ENCODE data around the gene ZNF138.

ZNF138 gene

DNA sequence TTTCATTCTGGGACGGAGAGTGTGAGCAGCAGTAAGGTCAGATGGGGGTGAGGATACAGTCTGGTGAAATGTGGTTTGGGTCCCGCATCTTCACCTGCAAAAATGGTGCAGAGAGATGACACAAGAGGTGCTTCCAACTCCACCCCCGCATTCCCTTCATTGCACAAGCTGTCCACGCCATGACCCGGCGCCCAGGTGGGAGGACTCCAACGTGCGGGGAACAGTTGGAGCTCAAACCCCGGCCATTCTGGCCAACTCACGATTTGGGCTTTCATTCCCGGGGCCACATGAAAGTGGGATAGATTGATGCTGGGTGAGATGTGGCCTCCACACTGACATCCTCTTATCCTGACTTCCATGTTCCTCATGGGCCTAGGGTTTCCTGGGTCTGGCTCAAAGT lies 74.3 kb downstream of the ZNF138 start:
- 0 out of 2 replicates have a peak, but pooled peaks cover 1% of the 10 kb centered on the region for H3K9me3 ChIP-seq (ENCODE audit: insufficient read depth, low read depth, low read length)
- no peaks in the 10 kb centered on the region for H3K27me3 ChIP-seq (ENCODE audit: insufficient read depth, low read length)
- H3K4me3 ChIP-seq (ENCODE audit: low read length) = no peak overlapping the region
- WGBS = 89% methylated on average over 10 of the region's 11 CpGs
- no peak overlapping the region for H3K27ac ChIP-seq (ENCODE audit: low read depth, low read length)
- H3K36me3 ChIP-seq (ENCODE audit: insufficient read depth, low read length) = no peaks in the 10 kb centered on the region
- no peaks in the 10 kb centered on the region for H3K4me1 ChIP-seq (ENCODE audit: insufficient read depth, low read length)
- H3K9ac ChIP-seq (ENCODE audit: low read depth, low read length) = no peak overlapping the region

DNA sequence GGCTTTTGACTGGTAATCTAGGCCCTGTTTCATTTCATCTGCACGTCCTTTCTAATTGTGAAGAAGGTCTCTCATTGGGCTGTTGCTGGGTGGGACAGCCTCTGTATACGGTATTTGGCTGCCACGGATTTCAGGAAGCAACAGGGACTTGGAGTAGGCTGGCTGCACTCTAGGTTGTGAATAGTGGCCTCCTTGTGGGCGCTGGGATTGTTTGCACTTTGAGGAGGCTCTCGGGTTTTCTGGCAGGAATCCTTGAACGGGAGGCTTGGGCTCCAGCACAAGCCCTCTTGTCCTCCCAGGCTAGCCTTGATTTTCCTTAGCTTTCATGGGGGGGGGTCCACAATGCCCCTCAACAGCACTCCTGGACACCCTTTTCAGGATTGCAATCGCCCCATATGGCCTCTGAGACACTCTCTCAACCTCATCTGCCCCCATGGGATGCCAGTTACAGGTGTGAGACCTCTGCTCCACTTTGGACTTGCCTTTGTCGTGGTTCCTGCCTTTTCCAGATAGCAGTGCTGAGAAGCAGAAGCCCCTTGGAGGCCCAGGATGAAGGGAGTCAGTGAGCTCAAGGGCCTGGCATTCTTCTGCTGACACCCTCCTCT lies 75.0 kb downstream of the ZNF138 start:
- Histone ChIP-seq H3K27me3 (ENCODE audit: insufficient read depth, low read length) (no peaks in the 10 kb centered on the region), H3K4me3 (ENCODE audit: low read length) (no peak overlapping the region), H3K36me3 (ENCODE audit: insufficient read depth, low read length) (no peaks in the 10 kb centered on the region), H3K9me3 (ENCODE audit: insufficient read depth, low read depth, low read length) (no peaks in the 10 kb centered on the region), H3K27ac (ENCODE audit: low read depth, low read length) (no peak overlapping the region), H3K9ac (ENCODE audit: low read depth, low read length) (no peak overlapping the region), H3K4me1 (ENCODE audit: insufficient read depth, low read length) (no peaks in the 10 kb centered on the region)
- 71% methylated on average over 8 of the region's 8 CpGs for WGBS

DNA sequence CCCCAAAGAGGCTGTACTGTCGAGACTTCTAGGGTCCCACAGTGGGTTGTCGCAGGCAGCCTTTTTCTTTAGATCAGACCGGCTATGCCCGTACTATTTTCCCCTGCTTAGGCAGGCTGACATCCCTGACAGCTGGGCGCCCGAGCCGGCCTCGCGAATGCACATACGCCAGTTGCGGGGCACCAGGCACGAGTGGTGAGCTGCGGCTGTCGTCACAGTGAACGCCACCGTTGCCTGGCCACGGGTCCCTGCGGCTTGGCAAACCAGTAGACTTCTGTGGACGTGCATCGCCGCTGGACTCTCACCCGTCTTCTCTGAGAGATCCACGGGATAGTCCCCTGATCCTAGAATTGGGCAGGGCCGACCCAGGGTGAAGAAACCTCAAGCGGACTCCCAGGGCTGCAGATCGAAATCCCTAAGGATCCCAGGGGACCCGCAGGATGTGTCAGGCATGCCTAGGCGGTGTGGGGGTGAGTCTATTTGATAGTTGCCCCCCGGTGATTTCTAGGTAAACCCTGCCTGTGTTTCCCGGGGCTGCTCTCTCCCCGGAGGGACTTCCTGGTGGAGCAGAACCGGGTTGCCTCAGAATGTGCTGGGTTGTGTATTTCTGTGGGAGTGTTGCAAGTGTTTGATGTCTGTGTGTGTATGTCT lies 75.8 kb downstream of the ZNF138 start:
- no peaks in the 10 kb centered on the region for H3K27me3 ChIP-seq (ENCODE audit: insufficient read depth, low read length)
- H3K4me3 ChIP-seq (ENCODE audit: low read length) = no peak overlapping the region
- H3K4me1 ChIP-seq (ENCODE audit: insufficient read depth, low read length) = no peaks in the 10 kb centered on the region
- no peak overlapping the region for H3K27ac ChIP-seq (ENCODE audit: low read depth, low read length)
- WGBS = 92% methylated on average over 32 of the region's 32 CpGs
- H3K9ac ChIP-seq (ENCODE audit: low read depth, low read length) = no peak overlapping the region
- H3K36me3 ChIP-seq (ENCODE audit: insufficient read depth, low read length) = no peaks in the 10 kb centered on the region
- H3K9me3 ChIP-seq (ENCODE audit: insufficient read depth, low read depth, low read length) = no peaks in the 10 kb centered on the region

DNA sequence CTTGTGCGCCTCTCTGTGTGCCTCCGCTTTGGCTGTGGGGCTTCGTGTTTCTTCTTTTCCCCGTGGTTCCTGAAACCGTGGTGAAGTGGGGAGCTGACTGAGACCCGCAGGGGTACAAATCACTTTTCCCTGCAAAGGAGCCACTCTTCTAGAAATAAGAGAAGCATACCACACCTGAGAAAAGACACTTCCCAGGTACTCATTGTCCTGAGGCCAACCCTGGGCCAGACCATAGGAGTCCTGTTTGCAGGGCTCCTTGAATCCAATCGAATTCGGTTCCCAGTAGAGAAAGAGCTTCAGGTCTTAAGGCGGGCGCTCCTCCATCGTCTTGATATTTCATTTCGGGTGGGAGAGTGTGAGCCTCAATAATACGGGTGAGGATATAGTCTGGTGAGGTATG lies 76.4 kb downstream of the ZNF138 start:
- Histone ChIP-seq H3K27me3 (ENCODE audit: insufficient read depth, low read length) (no peaks in the 10 kb centered on the region), H3K36me3 (ENCODE audit: insufficient read depth, low read length) (no peaks in the 10 kb centered on the region), H3K4me3 (ENCODE audit: low read length) (no peak overlapping the region), H3K27ac (ENCODE audit: low read depth, low read length) (no peak overlapping the region), H3K9me3 (ENCODE audit: insufficient read depth, low read depth, low read length) (no peaks in the 10 kb centered on the region), H3K4me1 (ENCODE audit: insufficient read depth, low read length) (no peaks in the 10 kb centered on the region), H3K9ac (ENCODE audit: low read depth, low read length) (no peak overlapping the region)
- 92% methylated on average over 13 of the region's 13 CpGs for WGBS

DNA sequence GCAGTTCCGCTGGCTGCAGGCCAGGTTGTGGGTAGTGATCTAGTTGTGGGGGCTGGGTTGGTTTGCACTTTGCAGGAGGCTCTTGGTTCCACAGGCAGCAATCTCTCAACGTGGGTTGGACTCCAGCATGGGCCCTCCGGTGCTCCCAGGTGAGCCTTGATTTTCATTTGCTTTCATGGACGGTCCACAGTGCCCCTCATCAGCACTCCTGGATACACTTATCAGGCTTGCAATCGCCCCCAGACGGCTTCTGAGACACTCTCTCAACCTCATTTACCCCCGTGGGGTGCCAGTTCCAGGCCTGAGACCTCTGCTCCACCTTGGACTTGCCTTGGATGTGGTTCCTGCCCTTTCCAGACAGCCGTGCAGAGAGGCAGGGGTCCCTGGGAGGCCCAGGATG lies 77.5 kb downstream of the ZNF138 start:
- no peak overlapping the region for H3K4me3 ChIP-seq (ENCODE audit: low read length)
- H3K36me3 ChIP-seq (ENCODE audit: insufficient read depth, low read length) = no peaks in the 10 kb centered on the region
- H3K4me1 ChIP-seq (ENCODE audit: insufficient read depth, low read length) = no peaks in the 10 kb centered on the region
- H3K27me3 ChIP-seq (ENCODE audit: insufficient read depth, low read length) = peaks cover 10% of the 10 kb centered on the region
- H3K27ac ChIP-seq (ENCODE audit: low read depth, low read length) = no peak overlapping the region
- no peak overlapping the region for H3K9ac ChIP-seq (ENCODE audit: low read depth, low read length)
- H3K9me3 ChIP-seq (ENCODE audit: insufficient read depth, low read depth, low read length) = no peaks in the 10 kb centered on the region
- 77% methylated on average over 8 of the region's 8 CpGs for WGBS

DNA sequence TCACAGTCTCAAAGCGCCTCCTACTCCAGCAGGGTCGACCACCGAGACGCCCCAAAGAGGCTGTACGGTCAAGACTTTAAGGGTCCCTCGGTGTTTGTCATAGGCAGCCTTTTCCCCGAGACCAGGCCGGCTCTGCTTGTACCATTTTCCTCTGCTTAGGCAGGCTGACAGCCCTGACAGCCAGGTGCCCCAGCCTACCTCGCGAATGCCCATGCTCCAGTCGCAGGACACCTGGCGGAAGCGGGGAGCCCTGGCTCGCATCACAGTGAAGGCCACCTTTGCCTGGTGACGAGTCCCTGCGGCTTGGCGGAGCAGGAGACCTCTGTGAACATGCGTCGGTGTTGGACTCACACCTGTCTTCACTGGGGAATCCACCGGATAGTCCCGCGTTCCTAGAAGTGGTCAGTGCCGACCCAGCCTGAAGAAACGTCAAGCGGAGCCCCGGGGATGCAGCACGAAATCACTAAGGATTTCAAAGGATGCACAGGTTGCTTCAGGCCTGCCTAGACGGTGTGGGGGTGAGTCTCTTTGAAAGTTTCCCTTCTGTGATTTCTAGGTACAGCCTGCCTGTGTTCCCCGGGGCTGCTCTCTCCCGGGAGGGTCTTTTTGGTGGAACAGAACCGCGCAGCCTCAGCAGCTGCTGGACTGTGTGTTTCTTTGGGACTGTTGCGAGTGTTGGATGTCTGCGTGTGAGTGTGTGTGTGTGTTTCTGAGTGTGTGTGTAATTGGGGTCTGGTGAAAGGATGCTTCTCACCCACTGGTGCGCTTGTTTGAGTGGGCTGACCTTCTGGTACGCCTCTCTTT lies 78.3 kb downstream of the ZNF138 start:
- Histone ChIP-seq H3K36me3 (ENCODE audit: insufficient read depth, low read length) (no peaks in the 10 kb centered on the region), H3K27ac (ENCODE audit: low read depth, low read length) (no peak overlapping the region), H3K4me1 (ENCODE audit: insufficient read depth, low read length) (no peaks in the 10 kb centered on the region), H3K9ac (ENCODE audit: low read depth, low read length) (no peak overlapping the region), H3K9me3 (ENCODE audit: insufficient read depth, low read depth, low read length) (no peaks in the 10 kb centered on the region), H3K27me3 (ENCODE audit: insufficient read depth, low read length) (peaks cover 17% of the 10 kb centered on the region), H3K4me3 (ENCODE audit: low read length) (no peak overlapping the region)
- WGBS = 93% methylated on average over 36 of the region's 36 CpGs

DNA sequence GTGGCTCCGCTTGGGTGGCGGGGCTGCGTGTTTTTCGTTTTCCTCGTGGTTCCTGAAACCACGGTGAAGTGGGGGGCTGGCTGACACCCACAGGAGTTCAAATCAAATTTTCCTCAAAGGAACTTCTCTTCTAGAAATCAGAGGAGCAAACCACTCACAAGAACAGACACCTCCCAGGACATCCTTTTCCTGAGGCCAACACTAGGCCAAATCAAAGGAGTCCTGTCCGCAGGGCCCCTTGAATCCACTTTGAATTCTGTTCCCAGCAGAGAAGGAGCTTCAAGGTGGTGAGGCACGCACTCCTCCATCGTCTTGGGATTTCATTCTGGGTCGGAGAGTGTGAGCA lies 78.9 kb downstream of the ZNF138 start:
- no peaks in the 10 kb centered on the region for H3K9me3 ChIP-seq (ENCODE audit: insufficient read depth, low read depth, low read length)
- WGBS = 91% methylated on average over 10 of the region's 10 CpGs

DNA sequence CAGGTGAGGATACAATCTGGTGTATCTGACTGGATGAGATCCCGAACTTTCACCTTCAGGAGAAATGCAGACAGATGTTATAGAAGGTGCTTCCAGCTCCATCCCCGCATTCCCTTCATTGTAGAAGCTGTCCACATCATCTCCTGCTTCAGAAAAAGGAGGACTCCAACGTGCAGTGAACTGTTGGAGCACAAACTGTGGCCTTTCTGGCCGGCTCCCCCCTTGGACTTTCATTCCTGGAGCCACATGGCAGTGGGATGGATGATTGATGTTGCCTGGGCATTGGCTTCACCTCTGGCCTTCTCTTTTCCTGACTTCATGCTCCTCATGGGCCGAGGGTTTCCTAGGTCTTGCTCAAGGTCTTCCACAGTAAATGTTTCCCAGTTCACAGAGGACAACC lies 79.3 kb downstream of the ZNF138 start:
- H3K4me1 ChIP-seq (ENCODE audit: insufficient read depth, low read length) = no peaks in the 10 kb centered on the region
- no peaks in the 10 kb centered on the region for H3K9me3 ChIP-seq (ENCODE audit: insufficient read depth, low read depth, low read length)
- H3K4me3 ChIP-seq (ENCODE audit: low read length) = no peak overlapping the region
- peaks cover 27% of the 10 kb centered on the region for H3K27me3 ChIP-seq (ENCODE audit: insufficient read depth, low read length)
- no peaks in the 10 kb centered on the region for H3K36me3 ChIP-seq (ENCODE audit: insufficient read depth, low read length)
- 75% methylated on average over 5 of the region's 5 CpGs for WGBS
- H3K9ac ChIP-seq (ENCODE audit: low read depth, low read length) = no peak overlapping the region
- no peak overlapping the region for H3K27ac ChIP-seq (ENCODE audit: low read depth, low read length)

More for the DNA sequence above, 78.9 kb downstream of the ZNF138 start:
- Histone ChIP-seq H3K9ac (ENCODE audit: low read depth, low read length) (no peak overlapping the region), H3K27ac (ENCODE audit: low read depth, low read length) (no peak overlapping the region), H3K36me3 (ENCODE audit: insufficient read depth, low read length) (no peaks in the 10 kb centered on the region), H3K4me1 (ENCODE audit: insufficient read depth, low read length) (no peaks in the 10 kb centered on the region), H3K27me3 (ENCODE audit: insufficient read depth, low read length) (peaks cover 23% of the 10 kb centered on the region), H3K4me3 (ENCODE audit: low read length) (no peak overlapping the region)

DNA sequence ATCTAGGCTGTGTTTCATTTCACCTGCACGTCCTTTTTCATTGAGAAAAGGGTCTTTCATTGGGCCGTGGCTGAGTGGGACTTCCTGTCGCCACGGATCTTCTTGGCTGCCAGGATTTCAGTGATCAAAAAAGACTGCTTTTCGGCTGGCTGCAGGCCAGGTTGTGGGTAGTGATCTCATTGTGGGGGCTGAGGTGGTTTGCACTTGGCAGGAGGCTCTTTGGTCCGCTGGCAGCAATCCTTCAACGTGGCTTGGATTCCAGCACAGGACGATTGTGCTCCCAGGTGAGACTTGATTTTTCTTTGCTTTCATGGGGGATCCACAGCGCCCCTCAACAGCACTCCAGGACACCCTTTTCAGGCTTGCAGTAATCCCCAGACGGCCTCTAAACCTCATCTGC lies 79.9 kb downstream of the ZNF138 start:
- WGBS = 80% methylated on average over 10 of the region's 10 CpGs
- Histone ChIP-seq H3K4me1 (ENCODE audit: insufficient read depth, low read length) (no peaks in the 10 kb centered on the region), H3K4me3 (ENCODE audit: low read length) (no peak overlapping the region), H3K9me3 (ENCODE audit: insufficient read depth, low read depth, low read length) (no peaks in the 10 kb centered on the region), H3K9ac (ENCODE audit: low read depth, low read length) (no peak overlapping the region), H3K36me3 (ENCODE audit: insufficient read depth, low read length) (no peaks in the 10 kb centered on the region), H3K27me3 (ENCODE audit: insufficient read depth, low read length) (peaks cover 27% of the 10 kb centered on the region), H3K27ac (ENCODE audit: low read depth, low read length) (no peak overlapping the region)

DNA sequence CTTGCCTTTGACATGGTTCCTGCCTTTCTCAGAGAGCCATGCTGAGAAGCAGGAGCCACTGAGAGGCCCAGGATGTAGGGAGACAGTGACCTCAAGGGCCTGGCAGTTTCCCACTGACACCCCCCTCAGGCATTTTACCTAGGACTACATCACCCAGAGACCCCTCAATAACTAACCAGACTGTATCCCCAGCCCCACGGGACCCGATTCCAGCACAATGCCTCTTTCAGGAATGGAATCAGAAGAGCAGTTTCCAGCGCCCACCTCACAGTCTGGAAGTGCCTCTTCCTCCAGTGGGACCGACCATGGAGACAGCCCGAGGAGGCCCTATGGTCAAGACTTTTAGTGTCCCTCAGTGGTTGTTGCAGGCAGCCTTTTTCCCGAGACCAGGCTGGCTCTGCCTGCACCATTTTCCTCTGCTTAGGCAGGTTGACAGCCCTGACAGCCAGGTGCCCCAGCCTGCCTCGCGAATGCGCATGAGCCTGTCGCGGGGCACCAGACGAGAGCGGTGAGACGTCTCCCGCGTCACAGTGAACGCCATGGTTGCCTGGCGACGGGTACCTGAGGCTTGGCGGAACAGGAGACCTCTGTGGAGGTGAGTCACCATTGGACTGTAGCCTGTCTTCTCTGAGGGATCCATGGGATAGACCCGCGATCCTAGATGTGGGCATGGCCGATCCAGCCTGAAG lies 80.5 kb downstream of the ZNF138 start:
- no peaks in the 10 kb centered on the region for H3K9me3 ChIP-seq (ENCODE audit: insufficient read depth, low read depth, low read length)
- 84% methylated on average over 23 of the region's 23 CpGs for WGBS
- H3K27me3 ChIP-seq (ENCODE audit: insufficient read depth, low read length) = peaks cover 27% of the 10 kb centered on the region
- H3K4me1 ChIP-seq (ENCODE audit: insufficient read depth, low read length) = no peaks in the 10 kb centered on the region
- H3K36me3 ChIP-seq (ENCODE audit: insufficient read depth, low read length) = no peaks in the 10 kb centered on the region
- no peak overlapping the region for H3K9ac ChIP-seq (ENCODE audit: low read depth, low read length)
- H3K27ac ChIP-seq (ENCODE audit: low read depth, low read length) = no peak overlapping the region
- H3K4me3 ChIP-seq (ENCODE audit: low read length) = no peak overlapping the region

DNA sequence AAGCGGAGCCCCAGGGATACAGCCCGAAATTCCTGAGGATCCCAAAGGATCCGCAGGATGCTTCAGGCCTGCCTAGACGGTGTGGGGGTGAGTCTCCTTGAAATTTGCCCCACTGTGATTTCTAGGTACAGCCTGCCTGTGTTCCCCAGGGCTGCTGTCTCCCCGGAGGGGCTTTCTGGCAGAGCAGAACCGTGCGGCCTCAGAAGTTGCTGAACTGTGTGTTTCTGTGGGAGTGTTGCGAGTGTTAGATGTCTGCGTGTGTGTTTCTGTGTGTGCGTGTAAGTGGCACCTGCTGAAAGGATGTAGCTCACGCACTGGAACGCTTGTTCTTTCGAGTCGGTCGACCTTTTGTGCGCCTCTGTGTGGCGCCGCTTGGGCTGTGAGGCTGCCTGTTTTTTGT lies 81.0 kb downstream of the ZNF138 start:
- Histone ChIP-seq H3K9me3 (ENCODE audit: insufficient read depth, low read depth, low read length) (no peaks in the 10 kb centered on the region), H3K36me3 (ENCODE audit: insufficient read depth, low read length) (no peaks in the 10 kb centered on the region), H3K27me3 (ENCODE audit: insufficient read depth, low read length) (peaks cover 27% of the 10 kb centered on the region), H3K27ac (ENCODE audit: low read depth, low read length) (no peak overlapping the region), H3K4me1 (ENCODE audit: insufficient read depth, low read length) (no peaks in the 10 kb centered on the region), H3K4me3 (ENCODE audit: low read length) (no peak overlapping the region), H3K9ac (ENCODE audit: low read depth, low read length) (no peak overlapping the region)
- 94% methylated on average over 18 of the region's 18 CpGs for WGBS

Data from HUES64 (cell line).